H1 (cell line): ENCODE results near the gene KLHL40. TPM values are rescaled to one million over a fixed set of nuclear protein-coding genes. Genes with fewer than 3 reads are reported as not detected.

ENCODE experiments used
- CTCF ChIA-PET: fragments of 300-600 bp; sonication (Branson Sonifier 250); formaldehyde crosslinking; loops from one replicate; lab custom pipeline; 2021; ENCODE audit not compliant: partially characterized antibody; lab: Charles Lee
- POLR2A ChIA-PET: fragments of 300-600 bp; sonication (Branson Sonifier 250); formaldehyde crosslinking; loops from one replicate; lab custom pipeline; 2021; ENCODE audit warnings: inconsistent platforms; ENCODE audit not compliant: partially characterized antibody; lab: Charles Lee
- DNase-seq, 2 experiments: peaks; one replicate each; pipeline versions ENCODE4 v3.0.0 to v3.0.0-alpha.2; 2010 to 2022; ENCODE audit warnings: low spot score in 2 of 2, low read depth in 1 of 2, mixed read lengths in 1 of 2
- FAIRE-seq: peaks from 2 replicates; lab custom pipeline; 2011; peaks lifted over from hg19 to GRCh38; lab: Jason Lieb, UNC
- H2AFZ ChIP-seq: 2 replicates; pipeline ENCODE4 v1.8.1; 2012; ENCODE audit warnings: low read length, inconsistent platforms
- H2AK5ac ChIP-seq: 2 replicates; pipeline ENCODE4 v1.6.1; 2013; ENCODE audit warnings: low read depth, low read length
- H2BK120ac ChIP-seq: replicated peaks from 2 replicates; pipeline ENCODE3; 2013; ENCODE audit warnings: low read depth, low read length, inconsistent platforms
- H2BK12ac ChIP-seq: 2 replicates; pipeline ENCODE4 v1.6.1; 2013; ENCODE audit warnings: low read depth, low read length
- H2BK15ac ChIP-seq: 2 replicates; pipeline ENCODE4 v1.6.1; 2013; ENCODE audit warnings: low read length
- H2BK20ac ChIP-seq: 2 replicates; pipeline ENCODE4 v1.6.1; 2013; ENCODE audit warnings: low read length
- H2BK5ac ChIP-seq: 2 replicates; pipeline ENCODE4 v1.6.1; 2013; ENCODE audit warnings: low read depth, low read length
- H3K14ac ChIP-seq: 2 replicates; pipeline ENCODE4 v1.6.1; 2013; ENCODE audit warnings: inconsistent platforms; ENCODE audit not compliant: insufficient read length
- H3K18ac ChIP-seq: 2 replicates; pipeline ENCODE4 v1.6.1; 2013; ENCODE audit warnings: low read length; ENCODE audit errors: extremely low read depth
- H3K23ac ChIP-seq: 2 replicates; pipeline ENCODE4 v1.6.1; 2013; ENCODE audit warnings: inconsistent platforms; ENCODE audit not compliant: insufficient read length
- H3K23me2 ChIP-seq: 2 replicates; pipeline ENCODE4 v1.6.1; 2013; ENCODE audit warnings: low read depth, low read length
- H3K27ac ChIP-seq: 2 replicates; pipeline ENCODE4 v1.6.1; 2011; ENCODE audit warnings: low read depth, low read length, inconsistent platforms
- H3K27me3 ChIP-seq, 4 experiments: replicated peaks in 1 of 4; 1 replicate in 1 of 4; 2 replicates in 3 of 4; pipeline versions ENCODE4 v1.6.1 to v1.8.1; 2011 to 2013; ENCODE audit warnings: low read length in 3 of 4, mild to moderate bottlenecking in 3 of 4, inconsistent platforms in 2 of 4, mixed read lengths in 2 of 4, moderate library complexity in 1 of 4; ENCODE audit not compliant: control insufficient read depth in 3 of 4, insufficient read depth in 3 of 4; ENCODE audit errors: extremely low read depth in 1 of 4
- H3K36me3 ChIP-seq, 4 experiments: 2 replicates each; pipeline versions ENCODE4 v1.6.1 to v1.8.1; 2011 to 2013; ENCODE audit warnings: mild to moderate bottlenecking in 4 of 4, low read length in 3 of 4, moderate library complexity in 2 of 4, control low read depth in 1 of 4, inconsistent platforms in 1 of 4; ENCODE audit not compliant: insufficient read depth in 4 of 4, control insufficient read depth in 2 of 4
- H3K4ac ChIP-seq: replicated peaks from 2 replicates; pipeline ENCODE3; 2013; ENCODE audit warnings: low read length, low read depth, mixed read lengths, inconsistent platforms; ENCODE audit not compliant: insufficient read length
- H3K4me1 ChIP-seq, 4 experiments: replicated peaks in 1 of 4; 1 replicate in 1 of 4; 2 replicates in 3 of 4; pipeline versions ENCODE4 v1.6.1 to v1.8.1; 2011 to 2013; ENCODE audit warnings: low read length in 3 of 4, inconsistent platforms in 2 of 4, mixed read lengths in 1 of 4; ENCODE audit not compliant: insufficient read depth in 4 of 4, control insufficient read depth in 3 of 4
- H3K4me2 ChIP-seq, 2 experiments: 2 replicates each; pipeline versions ENCODE4 v1.6.1 to v1.8.1; 2011 to 2013; ENCODE audit warnings: low read depth in 2 of 2, low read length in 2 of 2, control low read depth in 1 of 2, inconsistent platforms in 1 of 2, mild to moderate bottlenecking in 1 of 2; ENCODE audit not compliant: insufficient read depth in 1 of 2
- H3K4me3 ChIP-seq, 4 experiments: fragments of 200-600, 300-600 bp in 1 of 4; sonication (generic), shearing (Covaris generic), sonication (Bioruptor Twin) in 1 of 4; 2 replicates each; pipeline versions ENCODE4 v1.5.1 to v1.8.1; 2011 to 2016; ENCODE audit warnings: low read length in 4 of 4, low read depth in 3 of 4, control low read depth in 2 of 4, inconsistent platforms in 2 of 4, mild to moderate bottlenecking in 2 of 4, mixed read lengths in 1 of 4, moderate library complexity in 1 of 4; ENCODE audit not compliant: insufficient read depth in 2 of 4; ENCODE audit errors: extremely low read depth in 1 of 4
- H3K56ac ChIP-seq: replicated peaks from 2 replicates; pipeline ENCODE3; 2013; ENCODE audit warnings: low read depth, mild to moderate bottlenecking, mixed read lengths, low read length, inconsistent platforms; ENCODE audit not compliant: insufficient read length
- H3K79me1 ChIP-seq: 2 replicates; pipeline ENCODE4 v1.6.1; 2013; ENCODE audit warnings: low read depth, low read length, control low read depth
- H3K79me2 ChIP-seq, 2 experiments: 2 replicates each; pipeline versions ENCODE4 v1.6.1 to v1.8.1; 2012 to 2013; ENCODE audit warnings: low read length in 2 of 2, mild to moderate bottlenecking in 2 of 2, inconsistent platforms in 1 of 2; ENCODE audit not compliant: insufficient read depth in 2 of 2, control insufficient read depth in 1 of 2
- H3K9ac ChIP-seq, 4 experiments: replicated peaks in 1 of 4; 1 replicate in 1 of 4; 2 replicates in 3 of 4; pipeline versions ENCODE4 v1.6.1 to v1.8.1; 2011 to 2013; ENCODE audit warnings: low read depth in 3 of 4, low read length in 3 of 4, control low read depth in 2 of 4, mild to moderate bottlenecking in 2 of 4, moderate library complexity in 2 of 4, inconsistent platforms in 1 of 4; ENCODE audit errors: extremely low read depth in 1 of 4
- H3K9me3 ChIP-seq, 2 experiments: 2 replicates each; pipeline versions ENCODE4 v1.6.1 to v1.8.1; 2012 to 2013; ENCODE audit warnings: mild to moderate bottlenecking in 2 of 2, moderate library complexity in 2 of 2, control low read depth in 1 of 2, inconsistent platforms in 1 of 2, low read depth in 1 of 2, low read length in 1 of 2, mixed read lengths in 1 of 2; ENCODE audit not compliant: insufficient read depth in 2 of 2
- H4K20me1 ChIP-seq, 2 experiments: replicated peaks in 1 of 2; 2 replicates each; pipeline versions ENCODE3 to v1.8.1; 2011 to 2013; ENCODE audit warnings: inconsistent platforms in 2 of 2, low read length in 2 of 2, mild to moderate bottlenecking in 1 of 2; ENCODE audit not compliant: insufficient read depth in 2 of 2, control insufficient read depth in 1 of 2
- H4K5ac ChIP-seq: 2 replicates; pipeline ENCODE4 v1.6.1; 2013; ENCODE audit warnings: low read length, low read depth, mixed read lengths, inconsistent platforms; ENCODE audit not compliant: insufficient read length
- H4K8ac ChIP-seq: 2 replicates; pipeline ENCODE4 v1.8.0; 2013; ENCODE audit warnings: mild to moderate bottlenecking, moderate library complexity, low read length, inconsistent platforms; ENCODE audit not compliant: insufficient read depth; ENCODE audit errors: extremely low read depth
- H4K91ac ChIP-seq: replicated peaks from 2 replicates; pipeline ENCODE3; 2013; ENCODE audit warnings: low read length, mixed read lengths, inconsistent platforms; ENCODE audit not compliant: insufficient read length
- BCL11A ChIP-seq, 2 experiments: IDR thresholded peaks; one replicate each; pipeline ENCODE4 v1.6.1; 2011; ENCODE audit warnings: low read depth in 2 of 2, low read length in 2 of 2, mild to moderate bottlenecking in 2 of 2
- CEBPB ChIP-seq: IDR thresholded peaks from 2 replicates; pipeline ENCODE4 v1.6.1; 2012; ENCODE audit warnings: low read depth, low read length
- MAX ChIP-seq: IDR thresholded peaks from 2 replicates; pipeline ENCODE4 v1.6.1; 2012; ENCODE audit warnings: inconsistent platforms
- NANOG ChIP-seq: IDR thresholded peaks from 2 replicates; pipeline ENCODE4 v1.6.1; 2011; ENCODE audit warnings: low read length, low read depth, mild to moderate bottlenecking, inconsistent platforms; ENCODE audit not compliant: insufficient read depth, poor library complexity, severe bottlenecking
- PHF8 ChIP-seq: fragments of 200-600 bp; sonication (generic); conservative IDR thresholded peaks from 2 replicates; pipeline ENCODE4 v1.7.1; 2012; ENCODE audit warnings: low read depth, mild to moderate bottlenecking, inconsistent platforms, low read length, moderate library complexity
- RFX5 ChIP-seq: IDR thresholded peaks from 2 replicates; pipeline ENCODE4 v1.6.1; 2011; ENCODE audit warnings: low read depth, low read length, improper control_type of control experiment, borderline replicate concordance
- SAP30 ChIP-seq: fragments of 300-600 bp; sonication (generic); IDR thresholded peaks from 2 replicates; pipeline ENCODE4 v1.7.1; 2012; ENCODE audit warnings: low read length, moderate library complexity, mild to moderate bottlenecking, inconsistent platforms; ENCODE audit not compliant: insufficient read depth, insufficient replicate concordance
- ZNF274 ChIP-seq: IDR thresholded peaks from 2 replicates; pipeline ENCODE4 v1.7.0; 2012; ENCODE audit warnings: low read length, borderline replicate concordance; ENCODE audit errors: extremely low read depth
- WGBS, 2 experiments: shearing (Covaris generic) in 1 of 2; methylation state at CpG; one replicate each; pipeline versions ENCODE4 v1.1.6 to v1.1.7; 2013 to 2015; ENCODE audit warnings: low lambda C conversion rate in 2 of 2, mixed read lengths in 2 of 2, inconsistent platforms in 1 of 2, low coverage in 1 of 2, missing lambda C conversion rate in 1 of 2; ENCODE audit not compliant: insufficient replicate concordance in 2 of 2, insufficient coverage in 1 of 2, insufficient read length in 1 of 2; ENCODE audit errors: extremely low coverage in 1 of 2, missing lambda C conversion rate in 1 of 2; 5-methylcytosine and 5-hydroxymethylcytosine counted together
- polyA plus RNA-seq, 7 experiments: library from polyadenylated mRNA; depleted of rRNA in 3 of 7; stranded (reverse) in 5 of 7; unstranded in 2 of 7; fragments of >200 nt in 5 of 7; fragments of 200-250 nt in 2 of 7; gene quantifications; 1 replicate in 5 of 7; 2 replicates in 1 of 7; 4 replicates in 1 of 7; pipeline versions ENCODE4 v1.2.1 to v1.2.3, GENCODE V29; 2011 to 2013; ENCODE audit warnings: missing spikeins in 2 of 7, mixed read lengths in 2 of 7
- total RNA-seq: library from RNA; stranded (reverse); fragmentation: NEBNext Ultra II Directional; extraction: Animal tissue kit (Norgen Biotek cat#: 25700); gene quantifications from 2 replicates; pipeline ENCODE4 v1.2.1, GENCODE V29; 2021

Gene KLHL40
- total and polyA plus RNA-seq, 2 of the 8 experiments (the other 6 are each of a cell fraction or from before 2014, with no cell fraction given) = 0.02 TPM; not detected in 1

DNA sequence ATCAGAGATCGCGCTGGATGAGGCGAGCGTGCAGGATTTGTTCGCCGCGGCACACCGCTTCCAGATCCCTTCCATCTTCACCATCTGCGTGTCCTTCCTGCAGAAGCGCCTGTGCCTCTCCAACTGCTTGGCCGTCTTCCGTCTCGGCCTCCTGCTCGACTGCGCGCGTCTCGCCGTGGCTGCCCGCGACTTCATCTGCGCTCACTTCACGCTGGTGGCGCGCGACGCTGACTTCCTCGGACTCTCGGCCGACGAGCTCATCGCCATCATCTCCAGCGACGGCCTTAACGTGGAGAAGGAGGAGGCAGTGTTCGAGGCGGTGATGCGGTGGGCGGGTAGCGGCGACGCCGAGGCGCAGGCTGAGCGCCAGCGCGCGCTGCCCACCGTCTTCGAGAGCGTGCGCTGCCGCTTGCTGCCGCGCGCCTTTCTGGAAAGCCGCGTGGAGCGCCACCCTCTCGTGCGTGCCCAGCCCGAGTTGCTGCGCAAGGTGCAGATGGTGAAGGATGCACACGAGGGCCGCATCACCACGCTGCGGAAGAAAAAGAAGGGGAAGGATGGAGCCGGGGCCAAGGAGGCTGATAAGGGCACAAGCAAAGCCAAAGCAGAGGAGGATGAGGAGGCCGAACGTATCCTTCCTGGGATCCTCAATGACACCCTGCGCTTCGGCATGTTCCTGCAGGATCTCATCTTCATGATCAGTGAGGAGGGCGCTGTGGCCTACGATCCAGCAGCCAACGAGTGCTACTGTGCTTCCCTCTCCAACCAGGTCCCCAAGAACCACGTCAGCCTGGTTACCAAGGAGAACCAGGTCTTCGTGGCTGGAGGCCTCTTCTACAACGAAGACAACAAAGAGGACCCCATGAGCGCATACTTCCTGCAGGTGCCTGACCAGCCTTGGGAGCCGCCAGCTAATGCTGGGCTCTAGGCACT is 819 bp downstream of the KLHL40 start:
- TF ChIP-seq MAX (no peak), RFX5 (no peak), CEBPB (no peak), NANOG (no peak), SAP30 (no peak), ZNF274 (no peak), BCL11A (IDR thresholded peaks at IDR 0.05; ENCODE audit: low read depth in 2 of 2, low read length in 2 of 2) (no peak), PHF8 (no peak)
- TF ChIP-seq, all 59 proteins: peak for 0
- Histone ChIP-seq H3K23ac (no peak overlapping the region), H3K14ac (no peak overlapping the region), H3K9ac (no peak overlapping the region), H3K36me3 (no peaks in the 10 kb centered on the region), H3K79me1 (no peaks in the 10 kb centered on the region), H4K5ac (no peak overlapping the region), H3K18ac (no peak overlapping the region), H4K91ac (no peak overlapping the region), H2BK20ac (no peak overlapping the region), H3K4me1 (peaks cover 0 to 10% (median 4%) of the 10 kb centered on the region in 4 experiments; a peak in 4 of 7 replicates), H3K27me3 (no peaks in the 10 kb centered on the region), H3K4me2 (no peak overlapping the region), H3K27ac (no peak overlapping the region), H3K4me3 (no peak overlapping the region), H4K8ac (no peak overlapping the region), H3K79me2 (no peaks in the 10 kb centered on the region), H2AK5ac (no peak overlapping the region), H3K4ac (no peak overlapping the region), H3K56ac (no peak overlapping the region), H2AFZ (no peak overlapping the region), H2BK5ac (no peak overlapping the region; the same call in 1 of the 2 replicates), H4K20me1 (no peaks in the 10 kb centered on the region), H3K9me3 (no peaks in the 10 kb centered on the region), H2BK15ac (no peak overlapping the region), H3K23me2 (no peaks in the 10 kb centered on the region), H2BK12ac (no peak overlapping the region), H2BK120ac (no peak overlapping the region)
- WGBS, 2 experiments = 96% methylated on average over 66 of the region's 80 CpGs; no CpG with 5 or more reads in 1 of the 2 experiments
- CTCF ChIA-PET = interaction anchor here (1.3 to 1.9 kb wide), 3 partner anchors 8 to 64 kb away, joined by 3 to 4 read pairs (median 4); no protein-coding TSS in a partner anchor
- DNase-seq = no peak
- FAIRE-seq = no peak
- POLR2A ChIA-PET = interaction anchor here (0.6 to 1.2 kb wide), 2 partner anchors 9 to 25 kb away, joined by 3 read pairs; no protein-coding TSS in a partner anchor
